H9 (cell line): ENCODE measurements around the gene PFDN2. TPM values are rescaled to one million over a fixed set of nuclear protein-coding genes. Genes with fewer than 3 reads are reported as not detected.

ENCODE experiments used
- DNase-seq: peaks from one replicate; pipeline ENCODE4 v3.0.0-alpha.2; 2017
- H2AFZ ChIP-seq: one replicate; pipeline ENCODE4 v1.6.1; 2013; ENCODE audit warnings: mild to moderate bottlenecking, low read length, control low read depth, moderate library complexity
- H2AK5ac ChIP-seq: 2 replicates; pipeline ENCODE4 v1.6.1; 2013; ENCODE audit warnings: low read length, control low read depth, mixed read lengths; ENCODE audit not compliant: insufficient read length
- H2BK120ac ChIP-seq: one replicate; pipeline ENCODE4 v1.6.1; 2013; ENCODE audit warnings: low read depth, mild to moderate bottlenecking, low read length, control low read depth, inconsistent platforms; ENCODE audit not compliant: poor library complexity, severe bottlenecking
- H2BK12ac ChIP-seq: 2 replicates; pipeline ENCODE4 v1.6.1; 2013; ENCODE audit warnings: low read length, control low read depth, mixed read lengths, low read depth; ENCODE audit not compliant: insufficient read length
- H2BK15ac ChIP-seq: 2 replicates; pipeline ENCODE4 v1.6.1; 2013; ENCODE audit warnings: low read depth, low read length, control low read depth
- H2BK20ac ChIP-seq: one replicate; pipeline ENCODE4 v1.6.1; 2013; ENCODE audit warnings: low read depth, mild to moderate bottlenecking, low read length, control low read depth, inconsistent platforms; ENCODE audit not compliant: poor library complexity, severe bottlenecking
- H2BK5ac ChIP-seq: 2 replicates; pipeline ENCODE4 v1.6.1; 2013; ENCODE audit warnings: low read length, control low read depth, mixed read lengths; ENCODE audit not compliant: insufficient read length
- H3K14ac ChIP-seq: 2 replicates; pipeline ENCODE4 v1.6.1; 2013; ENCODE audit warnings: low read length, control low read depth; ENCODE audit not compliant: insufficient read depth
- H3K18ac ChIP-seq: 2 replicates; pipeline ENCODE4 v1.6.1; 2013; ENCODE audit warnings: low read depth, mild to moderate bottlenecking, mixed read lengths, low read length, control low read depth; ENCODE audit not compliant: insufficient read length
- H3K23ac ChIP-seq: 2 replicates; pipeline ENCODE4 v1.6.1; 2013; ENCODE audit warnings: low read length, control low read depth, mixed read lengths, low read depth; ENCODE audit not compliant: insufficient read length
- H3K23me2 ChIP-seq: 2 replicates; pipeline ENCODE4 v1.6.1; 2013; ENCODE audit warnings: low read depth, mild to moderate bottlenecking, mixed read lengths, low read length, control low read depth; ENCODE audit not compliant: insufficient read length, poor library complexity, severe bottlenecking
- H3K27ac ChIP-seq: 2 replicates; pipeline ENCODE4 v1.5.1; 2013; ENCODE audit warnings: low read length, control low read depth, mixed read lengths, low read depth; ENCODE audit not compliant: insufficient read length
- H3K27me3 ChIP-seq: 2 replicates; pipeline ENCODE4 v1.6.1; 2013; ENCODE audit warnings: low read length, control low read depth, inconsistent platforms; ENCODE audit not compliant: insufficient read depth
- H3K4ac ChIP-seq: 2 replicates; pipeline ENCODE4 v1.6.1; 2013; ENCODE audit warnings: low read depth, mild to moderate bottlenecking, control low read depth, inconsistent platforms, low read length, moderate library complexity
- H3K4me1 ChIP-seq: 2 replicates; pipeline ENCODE4 v1.6.1; 2013; ENCODE audit warnings: low read length, control low read depth, inconsistent platforms; ENCODE audit not compliant: insufficient read depth
- H3K4me2 ChIP-seq: 2 replicates; pipeline ENCODE4 v1.6.1; 2013; ENCODE audit warnings: low read length, control low read depth, mixed read lengths; ENCODE audit not compliant: insufficient read length, insufficient read depth
- H3K56ac ChIP-seq: 2 replicates; pipeline ENCODE4 v1.6.1; 2013; ENCODE audit warnings: low read depth, mild to moderate bottlenecking, mixed read lengths, low read length, control low read depth; ENCODE audit not compliant: insufficient read length
- H3K79me1 ChIP-seq: 2 replicates; pipeline ENCODE4 v1.6.1; 2013; ENCODE audit warnings: low read depth, mild to moderate bottlenecking, moderate library complexity, low read length, control low read depth, inconsistent platforms; ENCODE audit not compliant: insufficient read depth, poor library complexity, severe bottlenecking
- H3K79me2 ChIP-seq: 2 replicates; pipeline ENCODE4 v1.6.1; 2013; ENCODE audit warnings: low read length, control low read depth, inconsistent platforms; ENCODE audit not compliant: insufficient read depth
- H3K9ac ChIP-seq: 2 replicates; pipeline ENCODE4 v1.6.1; 2013; ENCODE audit warnings: low read length, control low read depth, mixed read lengths; ENCODE audit not compliant: insufficient read length; ENCODE audit errors: extremely low read depth
- H3K9me3 ChIP-seq: one replicate; pipeline ENCODE4 v1.6.1; 2013; ENCODE audit warnings: low read depth, low read length, inconsistent platforms; ENCODE audit not compliant: control insufficient read depth
- H3T11ph ChIP-seq: one replicate; pipeline ENCODE4 v1.6.1; 2013; ENCODE audit warnings: mild to moderate bottlenecking, low read length, control low read depth, inconsistent platforms
- H4K20me1 ChIP-seq: one replicate; pipeline ENCODE4 v1.6.1; 2013; ENCODE audit not compliant: control insufficient read depth, insufficient read length, insufficient read depth
- H4K5ac ChIP-seq: 2 replicates; pipeline ENCODE4 v1.6.1; 2013; ENCODE audit warnings: low read depth, mild to moderate bottlenecking, mixed read lengths, low read length, control low read depth; ENCODE audit not compliant: insufficient read length
- H4K8ac ChIP-seq: replicated peaks from 2 replicates; pipeline ENCODE4 v1.6.1; 2013; ENCODE audit warnings: low read length, control low read depth, mixed read lengths, low read depth; ENCODE audit not compliant: insufficient read length
- H4K91ac ChIP-seq: 2 replicates; pipeline ENCODE4 v1.6.1; 2013; ENCODE audit warnings: low read depth, mild to moderate bottlenecking, moderate library complexity, mixed read lengths, low read length, control low read depth; ENCODE audit not compliant: insufficient read length
- H3K27ac Mint-ChIP-seq, 3 experiments: 2 replicates in 2 of 3; 3 replicates in 1 of 3; pipeline ENCODE4 v1.8.0; 2020 to 2021; ENCODE audit warnings: mixed read lengths in 3 of 3, mild to moderate bottlenecking in 1 of 3, moderate library complexity in 1 of 3
- H3K27me3 Mint-ChIP-seq: 2 replicates; pipeline ENCODE4 v1.8.0; 2021; ENCODE audit warnings: low read depth, mild to moderate bottlenecking, moderate library complexity, mixed read lengths
- H3K36me3 Mint-ChIP-seq, 3 experiments: 2 replicates in 2 of 3; 3 replicates in 1 of 3; pipeline ENCODE4 v1.8.0; 2020 to 2021; ENCODE audit warnings: low read depth in 3 of 3, mixed read lengths in 3 of 3; ENCODE audit not compliant: insufficient read depth in 1 of 3
- H3K4me1 Mint-ChIP-seq, 2 experiments: 2 replicates each; pipeline ENCODE4 v1.8.0; 2020; ENCODE audit warnings: mixed read lengths in 2 of 2
- H3K4me3 Mint-ChIP-seq, 2 experiments: 2 replicates in 1 of 2; 3 replicates in 1 of 2; pipeline ENCODE4 v1.8.0; 2020 to 2021; ENCODE audit warnings: mild to moderate bottlenecking in 2 of 2, mixed read lengths in 2 of 2, moderate library complexity in 1 of 2
- H3K9me3 Mint-ChIP-seq, 2 experiments: 2 replicates in 1 of 2; 3 replicates in 1 of 2; pipeline ENCODE4 v1.8.0; 2020; ENCODE audit warnings: mild to moderate bottlenecking in 2 of 2, mixed read lengths in 2 of 2, moderate library complexity in 1 of 2
- CTCF ChIP-seq: fragments of 200-600 bp; sonication (generic); conservative IDR thresholded peaks from 3 replicates; pipeline ENCODE4 v1.8.0; 2021; ENCODE audit warnings: antibody characterized with exemption, mild to moderate bottlenecking
- WGBS: extraction: QIAGEN DNeasy Blood & Tissue Kit; methylation state at CpG from one replicate; pipeline ENCODE4 v1.1.7; 2013; ENCODE audit warnings: missing lambda C conversion rate, low lambda C conversion rate, mixed read lengths; ENCODE audit not compliant: insufficient read length; ENCODE audit errors: extremely low coverage; 5-methylcytosine and 5-hydroxymethylcytosine counted together
- total RNA-seq: library from RNA; stranded (reverse); gene quantifications from 2 replicates; pipeline ENCODE4 v1.2.1, GENCODE V29; 2021

Gene PFDN2
- total RNA-seq, 1 experiment from 2014 or later = 71.8 TPM

GRCh38 chr1:161096530-161096929, 21.3 kb downstream of the PFDN2 start:
- no peak overlapping the region; a peak in 1 of 7 replicates for H3K27ac Mint-ChIP-seq
- no peak overlapping the region for H3K18ac ChIP-seq
- peaks cover 3 to 17% (median 17%) of the 10 kb centered on the region in 3 experiments; a peak in 5 of 7 replicates for H3K36me3 Mint-ChIP-seq

More at GRCh38 chr1:161096530-161096929, 21.3 kb downstream of the PFDN2 start:
- Histone ChIP-seq H2BK15ac (no peak overlapping the region), H3K4me2 (no peak overlapping the region), H4K5ac (no peak overlapping the region), H3K4ac (no peak overlapping the region), H3K27me3 (no peaks in the 10 kb centered on the region; the same call in 1 of the 2 replicates), H3K56ac (no peak overlapping the region), H2BK20ac (no peak overlapping the region), H3K79me2 (no peaks in the 10 kb centered on the region), H3K9ac (no peak overlapping the region), H3K14ac (no peak overlapping the region), H3K4me1 (no peaks in the 10 kb centered on the region), H2AK5ac (no peak overlapping the region), H3K27ac (no peak overlapping the region), H2BK120ac (no peak overlapping the region), H2AFZ (no peak overlapping the region), H3T11ph (no peak overlapping the region), H2BK12ac (no peak overlapping the region), H2BK5ac (no peak overlapping the region), H3K9me3 (no peaks in the 10 kb centered on the region), H3K79me1 (no peaks in the 10 kb centered on the region), H3K23me2 (peaks cover 10% of the 10 kb centered on the region), H4K20me1 (no peaks in the 10 kb centered on the region), H3K23ac (no peak overlapping the region), H4K8ac (no peak overlapping the region), H4K91ac (no peak overlapping the region)
- Mint-ChIP-seq H3K4me1 (peaks cover 8 to 9% of the 10 kb centered on the region in 2 experiments), H3K9me3 (no peaks in the 10 kb centered on the region; a peak in 1 of 5 replicates), H3K4me3 (no peak overlapping the region), H3K27me3 (peaks cover 11% of the 10 kb centered on the region)
- no peak for TF ChIP-seq CTCF
- no peak for DNase-seq
- no CpG with 5 or more reads among the region's 1 CpG for WGBS
